ENCODE data around the gene METTL2A.
"Not testable (repeated sequence)": the region's sequence is repeated elsewhere in the genome, so short reads cannot be mapped to it uniquely, and the experiment has no call there.

Gene METTL2A

DNA sequence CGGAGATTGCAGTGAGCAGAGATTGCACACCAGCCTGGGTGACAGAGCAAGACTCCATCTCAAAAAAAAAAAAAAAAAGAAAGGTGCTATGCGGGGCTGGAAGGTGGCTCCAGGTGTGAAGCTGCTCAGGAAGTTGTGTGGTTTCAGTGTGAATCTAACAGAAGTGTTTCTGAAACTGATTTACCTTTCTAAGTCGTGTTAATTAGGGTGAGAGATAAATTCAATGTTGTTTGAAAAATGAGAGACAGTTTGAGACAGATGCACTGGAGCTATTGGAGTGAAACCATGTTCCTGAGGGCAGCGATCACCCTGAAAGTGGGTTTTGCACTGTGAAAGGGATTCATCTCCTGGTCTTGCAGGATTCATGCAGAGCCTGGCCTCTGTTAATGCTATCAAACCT, 30.0 kb downstream of the METTL2A start:
- DNase-seq, H3K4me3 Mint-ChIP-seq, CTCF ChIA-PET, H3K27me3 Mint-ChIP-seq, H3K27ac Mint-ChIP-seq, H3K9me3 Mint-ChIP-seq, H3K36me3 Mint-ChIP-seq: not testable (repeated sequence)
- H3K4me1 Mint-ChIP-seq, result peaks cover 11% of the 10 kb centered on the region

DNA sequence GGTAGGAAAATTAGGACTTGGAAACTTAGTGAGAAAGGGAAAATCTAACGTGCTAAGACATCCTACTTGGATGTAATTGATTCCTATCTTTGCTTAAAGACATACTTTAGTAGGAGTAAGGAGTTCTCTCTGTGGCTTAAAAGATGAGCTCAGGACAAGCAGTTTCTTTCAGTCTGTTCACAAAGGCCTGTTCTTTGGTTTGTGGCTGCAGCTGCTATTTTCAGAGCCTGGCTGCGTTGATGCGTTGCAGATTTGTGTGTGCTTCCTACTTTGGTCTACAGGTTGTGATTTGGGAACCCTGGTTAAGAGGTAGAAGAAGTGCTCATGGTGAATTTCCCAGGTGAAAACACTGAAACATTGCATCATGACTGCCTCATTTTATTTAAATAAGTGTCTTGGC, 30.4 kb downstream of the METTL2A start:
- H3K27me3 Mint-ChIP-seq, H3K4me3 Mint-ChIP-seq, DNase-seq, H3K36me3 Mint-ChIP-seq, H3K9me3 Mint-ChIP-seq, H3K27ac Mint-ChIP-seq, CTCF ChIA-PET: not testable (repeated sequence)
- peaks cover 11% of the 10 kb centered on the region for H3K4me1 Mint-ChIP-seq

GRCh38 chr17:62456016-62456415, 32.3 kb downstream of the METTL2A start:
- Mint-ChIP-seq H3K4me1 (peaks cover 11% of the 10 kb centered on the region), H3K4me3 (no peak overlapping the region), H3K27ac (no peak overlapping the region), H3K9me3 (no peaks in the 10 kb centered on the region), H3K36me3 (peaks cover 7% of the 10 kb centered on the region), H3K27me3 (peaks cover 6% of the 10 kb centered on the region)
- CTCF ChIA-PET, result interaction anchor here (1.1 kb wide), 1 partner anchor 10 kb away, joined by 3 read pairs; no protein-coding TSS in a partner anchor
- DNase-seq, result no peak

DNA sequence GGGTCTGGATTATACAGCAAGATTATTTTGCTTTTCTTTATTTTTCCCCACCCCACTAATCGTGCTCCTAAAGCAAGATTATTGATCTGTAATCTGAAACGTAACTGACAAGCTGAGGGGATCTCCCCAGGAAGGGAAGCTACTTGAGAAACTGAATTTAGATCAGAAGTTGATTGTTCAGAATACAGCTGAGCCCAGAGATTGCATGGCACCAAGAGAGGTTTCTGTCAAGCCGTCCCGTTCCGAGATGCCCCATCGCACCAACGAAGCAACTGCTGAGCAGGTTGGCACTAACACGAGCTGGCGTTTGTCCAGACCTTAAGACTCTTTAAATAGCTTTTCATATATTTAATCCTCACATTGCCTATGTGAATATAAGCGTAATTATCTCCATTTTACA, 34.8 kb downstream of the METTL2A start:
- H3K4me1 Mint-ChIP-seq, H3K36me3 Mint-ChIP-seq, CTCF ChIA-PET, DNase-seq, H3K27ac Mint-ChIP-seq, H3K9me3 Mint-ChIP-seq, H3K4me3 Mint-ChIP-seq: not testable (repeated sequence)
- peaks cover 16% of the 10 kb centered on the region for H3K27me3 Mint-ChIP-seq

- CTCF ChIA-PET, H3K4me1 Mint-ChIP-seq, H3K27ac Mint-ChIP-seq, H3K4me3 Mint-ChIP-seq, H3K9me3 Mint-ChIP-seq, H3K36me3 Mint-ChIP-seq, DNase-seq: not testable (repeated sequence)
- H3K27me3 Mint-ChIP-seq, result peaks cover 30% of the 10 kb centered on the region
Observed at GRCh38 chr17:62464422-62464821, 40.7 kb downstream of the METTL2A start.

GRCh38 chr17:62465271-62465670, 41.6 kb downstream of the METTL2A start:
- CTCF ChIA-PET, result interaction anchor here (1.1 kb wide), 1 partner anchor 9 kb away, joined by 3 read pairs; no protein-coding TSS in a partner anchor
- H3K9me3 Mint-ChIP-seq, H3K27ac Mint-ChIP-seq: not testable (repeated sequence)

GRCh38 chr17:62470666-62471379, 47.1 kb downstream of the METTL2A start:
- H3K27ac Mint-ChIP-seq, H3K4me1 Mint-ChIP-seq, H3K4me3 Mint-ChIP-seq, H3K36me3 Mint-ChIP-seq, H3K9me3 Mint-ChIP-seq, H3K27me3 Mint-ChIP-seq, CTCF ChIA-PET: not testable (repeated sequence)
- peak; percentile 43 for DNase-seq

More at GRCh38 chr17:62465271-62465670, 41.6 kb downstream of the METTL2A start:
- not testable (repeated sequence) for H3K4me1 Mint-ChIP-seq, DNase-seq, H3K36me3 Mint-ChIP-seq, H3K4me3 Mint-ChIP-seq
- H3K27me3 Mint-ChIP-seq, result peaks cover 30% of the 10 kb centered on the region

- DNase-seq, H3K36me3 Mint-ChIP-seq, CTCF ChIA-PET, H3K4me3 Mint-ChIP-seq, H3K27me3 Mint-ChIP-seq, H3K27ac Mint-ChIP-seq, H3K9me3 Mint-ChIP-seq, H3K4me1 Mint-ChIP-seq: not testable (repeated sequence)
Observed at GRCh38 chr17:62471380-62471880, 47.7 kb downstream of the METTL2A start.

DNA sequence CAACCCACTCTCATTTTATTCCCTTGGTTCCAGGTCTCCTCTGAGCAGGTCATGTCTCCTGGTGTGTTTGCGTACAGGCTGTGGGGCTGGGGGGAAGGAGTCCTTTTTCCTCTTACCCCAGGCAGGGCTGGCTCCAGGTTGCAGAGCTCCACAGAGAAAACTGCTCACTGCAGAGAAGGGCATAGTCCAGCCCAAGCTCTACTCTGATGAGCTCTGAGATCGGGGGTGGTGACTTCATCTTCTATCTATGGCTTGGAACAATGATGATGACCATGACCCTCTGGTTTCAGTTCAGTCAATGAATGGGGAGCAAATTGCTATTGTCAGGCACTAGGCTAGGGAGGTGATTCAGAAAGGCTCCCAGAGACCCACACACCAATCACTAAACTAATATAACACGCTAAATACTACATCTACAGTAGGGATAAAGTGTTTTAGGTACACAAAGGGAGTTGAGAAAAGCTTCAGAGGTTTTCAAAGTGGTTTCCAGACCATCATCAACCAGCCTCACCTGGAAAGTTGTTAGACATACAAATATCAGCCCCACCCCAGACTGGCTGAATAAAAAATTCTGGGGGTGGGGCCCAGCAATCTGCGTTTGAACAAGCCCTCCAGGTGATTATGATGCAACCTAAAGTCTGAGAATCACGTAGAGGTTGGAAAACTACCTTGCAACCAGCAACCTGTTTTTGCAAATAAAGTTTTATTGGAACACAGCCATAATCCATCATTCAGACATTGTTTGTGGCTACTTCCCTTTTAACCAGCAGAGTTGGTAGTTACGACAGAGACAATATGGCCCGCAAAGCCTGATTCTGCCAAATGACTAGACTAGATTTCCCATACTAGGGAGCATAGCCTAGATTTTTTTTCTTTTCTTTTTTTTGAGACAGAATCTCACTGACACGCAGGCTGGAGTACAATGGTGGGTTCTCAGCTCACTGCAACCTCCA, 49.6 kb downstream of the METTL2A start:
- CTCF ChIA-PET, result interaction anchor here (0.6 kb wide), 1 partner anchor 57 kb away, joined by 5 read pairs; no protein-coding TSS in a partner anchor
- peaks cover 17% of the 10 kb centered on the region for H3K4me1 Mint-ChIP-seq
- DNase-seq, H3K36me3 Mint-ChIP-seq, H3K4me3 Mint-ChIP-seq, H3K27me3 Mint-ChIP-seq, H3K9me3 Mint-ChIP-seq, H3K27ac Mint-ChIP-seq: not testable (repeated sequence)

DNA sequence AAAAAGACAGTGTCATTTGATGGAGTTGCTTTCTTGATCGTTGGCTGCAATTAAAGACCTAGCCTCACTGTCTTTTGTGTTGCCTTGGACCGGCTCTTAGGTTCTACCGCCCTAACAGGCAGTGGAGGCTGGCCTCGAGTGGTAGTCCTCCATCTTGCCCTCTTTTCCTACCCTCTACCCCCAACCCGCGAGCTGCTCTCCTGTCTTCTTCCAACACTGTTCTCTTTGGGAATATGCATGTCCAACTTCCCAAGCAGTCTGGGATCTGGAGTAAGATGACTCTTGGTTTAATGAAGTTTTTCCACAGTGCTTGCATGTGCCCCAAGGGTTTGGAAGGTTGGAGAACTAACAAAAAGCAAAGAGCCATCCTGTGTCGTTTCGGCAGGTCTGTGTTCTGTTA, 53.4 kb downstream of the METTL2A start:
- CTCF ChIA-PET, result not testable (repeated sequence)
- Mint-ChIP-seq H3K36me3 (peaks cover 15% of the 10 kb centered on the region), H3K27ac (peak overlapping the region; percentile 89)

GRCh38 chr17:62477718-62478408, 54.2 kb downstream of the METTL2A start:
- H3K27ac Mint-ChIP-seq, result peak overlapping the region; percentile 89
- peaks cover 35% of the 10 kb centered on the region for H3K4me1 Mint-ChIP-seq
- CTCF ChIA-PET, H3K27me3 Mint-ChIP-seq, H3K9me3 Mint-ChIP-seq: not testable (repeated sequence)
- DNase-seq, result peak; percentile 64
- peaks cover 19% of the 10 kb centered on the region for H3K36me3 Mint-ChIP-seq
- H3K4me3 Mint-ChIP-seq, result peak overlapping the region; percentile 78

More for the DNA sequence above, 53.4 kb downstream of the METTL2A start:
- DNase-seq, H3K9me3 Mint-ChIP-seq, H3K27me3 Mint-ChIP-seq: not testable (repeated sequence)
- H3K4me3 Mint-ChIP-seq, result peak overlapping the region; percentile 78
- H3K4me1 Mint-ChIP-seq, result peaks cover 31% of the 10 kb centered on the region

DNA sequence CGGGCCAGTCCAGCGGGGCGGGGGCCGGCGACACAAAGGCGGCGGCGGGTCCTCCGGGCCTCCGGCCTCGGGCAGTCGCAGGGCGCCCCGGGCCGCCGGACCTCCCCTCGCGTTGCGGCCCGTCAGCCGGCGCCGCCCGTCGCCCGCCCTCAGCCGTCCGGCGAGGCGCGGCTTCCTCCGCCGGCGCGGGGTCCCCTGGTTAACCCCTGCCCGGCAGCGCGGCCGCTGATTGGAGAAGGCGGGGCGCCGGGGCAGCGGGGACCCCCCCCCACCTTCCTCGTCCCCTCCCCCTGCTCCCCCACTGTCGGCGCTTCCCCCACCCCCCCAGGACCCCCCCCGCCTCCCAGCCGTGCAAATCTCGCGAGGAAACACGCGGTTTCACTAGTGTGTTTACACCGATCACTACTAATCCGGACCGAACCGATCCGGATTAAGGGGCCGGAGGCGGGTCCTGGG, 54.8 kb downstream of the METTL2A start, which contains the start of gene TLK2:
Gene TLK2 (plus strand): TSS at position 402 of the 456 bp plus-strand sequence. CDS start 2,301 bp downstream, outside the sequence.
- H3K4me1 Mint-ChIP-seq, result peaks cover 38% of the 10 kb centered on the region
- CTCF ChIA-PET, result no interaction called here

DNA sequence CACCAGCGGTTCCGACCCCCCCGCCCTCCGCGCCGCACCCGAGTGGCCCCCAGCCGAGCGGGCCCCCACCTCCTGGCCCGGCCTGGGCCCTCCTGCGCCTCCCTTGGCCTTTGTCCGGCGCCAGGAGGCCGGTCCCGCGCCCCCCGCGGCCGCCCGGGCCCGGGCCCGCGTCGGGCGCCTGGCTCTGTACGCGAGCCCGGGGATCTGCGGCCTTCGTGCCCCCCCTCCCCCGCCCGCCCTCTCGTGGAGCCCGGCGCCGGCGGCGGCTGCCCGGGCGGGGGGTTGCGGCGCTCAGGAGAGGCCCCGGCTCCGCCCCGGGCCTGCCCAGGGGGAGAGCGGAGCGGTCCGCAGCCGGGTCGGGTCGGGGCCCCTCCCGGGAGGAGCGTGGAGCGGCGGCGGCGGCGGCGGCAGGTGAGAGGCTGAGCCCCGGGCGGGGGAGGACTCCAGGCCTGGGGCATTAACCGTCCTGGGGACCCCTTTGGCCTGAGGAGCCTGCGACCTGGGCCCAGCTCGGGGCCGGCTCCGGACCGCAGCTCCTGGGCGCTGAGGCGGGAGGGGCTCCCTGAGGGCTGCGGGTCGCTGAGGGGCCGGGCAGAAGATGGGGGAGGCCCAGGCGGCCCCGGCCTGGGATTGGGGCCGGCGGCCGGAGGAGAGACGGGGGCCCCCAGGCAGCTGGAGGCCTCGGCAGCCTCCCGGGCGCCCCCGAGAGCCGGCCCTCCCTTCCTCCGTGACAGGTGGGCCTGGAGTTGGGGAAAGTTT, 55.4 kb downstream of the METTL2A start:
- H3K4me3 Mint-ChIP-seq, result peak overlapping the region; percentile 92
- CTCF ChIA-PET, H3K9me3 Mint-ChIP-seq, H3K27me3 Mint-ChIP-seq: not testable (repeated sequence)
- DNase-seq, result peak; percentile 61
- H3K4me1 Mint-ChIP-seq, result peaks cover 40% of the 10 kb centered on the region
- peak overlapping the region; percentile 96 for H3K27ac Mint-ChIP-seq
- H3K36me3 Mint-ChIP-seq, result peaks cover 22% of the 10 kb centered on the region

More for the DNA sequence above, 54.8 kb downstream of the METTL2A start, which contains the start of gene TLK2:
- Mint-ChIP-seq H3K27ac (peak within 1 kb of the TSS; percentile 96), H3K36me3 (peaks cover 22% of the 10 kb centered on the region), H3K9me3 (no peaks in the 10 kb centered on the region), H3K27me3 (no peaks in the 10 kb centered on the region), H3K4me3 (peak within 1 kb of the TSS; percentile 92)
- peak; percentile 82 for DNase-seq

Measured in activated naive CD4-positive, alpha-beta T cell treated with anti-CD3 and anti-CD28 coated beads, Interleukin-2, amount 10 ng/mL, durations not matched to agents 7 days and 5 days (primary cell).